GM13976 (cell line): ENCODE results near the gene RORC.
"Not testable (repeated sequence)": the region's sequence is repeated elsewhere in the genome, so short reads cannot be mapped to it uniquely, and the experiment has no call there.

Source experiments
- DNase-seq: peaks from one replicate; pipeline ENCODE4 v3.0.0; 2012; ENCODE audit warnings: low spot score
- in situ Hi-C: fragments of 300-500 bp; cut with MboI; formaldehyde crosslinking; loops from one replicate; pipeline ENCODE4 v1.12.0; 2022; ENCODE audit warnings: low sequenced_read_pairs, mixed read lengths, inconsistent platforms; ENCODE audit not compliant: unreplicated experiment
- TF ChIP-seq, protein P1 (sequence below): IDR thresholded peaks from 2 replicates; pipeline ENCODE4 v1.5.1; 2012; ENCODE audit warnings: borderline replicate concordance, mild to moderate bottlenecking; ENCODE audit not compliant: insufficient read depth; ENCODE audit errors: extremely low read depth, missing control alignments, control extremely low read depth

RORC gene

DNA sequence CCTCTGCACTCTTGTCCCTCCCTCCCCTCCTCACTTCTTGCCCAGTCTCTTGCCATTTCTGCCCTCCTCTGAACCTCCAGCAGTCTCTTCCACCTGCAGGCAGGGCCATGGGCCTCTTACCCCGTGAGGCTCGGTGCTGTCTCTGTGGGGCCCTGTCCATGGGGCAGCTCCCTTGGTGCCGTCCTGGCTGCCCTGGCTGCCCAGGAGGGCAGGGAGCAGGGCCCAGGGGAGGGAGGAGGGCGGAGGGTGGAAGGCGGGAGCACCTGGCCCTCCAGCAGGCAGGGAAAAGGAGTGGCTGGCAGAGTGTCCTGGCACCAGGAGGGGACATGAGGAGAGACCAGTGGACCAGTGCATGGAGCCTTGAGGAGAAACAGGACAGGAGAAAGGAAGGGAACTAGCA, at the start of gene RORC:
RORC (minus strand) TSS at position 198 of the 400 bp plus-strand sequence; CDS start at position 160, 38 bp downstream.
- DNase-seq = no peak
- in situ Hi-C loops = no loop called here
- TF ChIP-seq, protein P1, sequence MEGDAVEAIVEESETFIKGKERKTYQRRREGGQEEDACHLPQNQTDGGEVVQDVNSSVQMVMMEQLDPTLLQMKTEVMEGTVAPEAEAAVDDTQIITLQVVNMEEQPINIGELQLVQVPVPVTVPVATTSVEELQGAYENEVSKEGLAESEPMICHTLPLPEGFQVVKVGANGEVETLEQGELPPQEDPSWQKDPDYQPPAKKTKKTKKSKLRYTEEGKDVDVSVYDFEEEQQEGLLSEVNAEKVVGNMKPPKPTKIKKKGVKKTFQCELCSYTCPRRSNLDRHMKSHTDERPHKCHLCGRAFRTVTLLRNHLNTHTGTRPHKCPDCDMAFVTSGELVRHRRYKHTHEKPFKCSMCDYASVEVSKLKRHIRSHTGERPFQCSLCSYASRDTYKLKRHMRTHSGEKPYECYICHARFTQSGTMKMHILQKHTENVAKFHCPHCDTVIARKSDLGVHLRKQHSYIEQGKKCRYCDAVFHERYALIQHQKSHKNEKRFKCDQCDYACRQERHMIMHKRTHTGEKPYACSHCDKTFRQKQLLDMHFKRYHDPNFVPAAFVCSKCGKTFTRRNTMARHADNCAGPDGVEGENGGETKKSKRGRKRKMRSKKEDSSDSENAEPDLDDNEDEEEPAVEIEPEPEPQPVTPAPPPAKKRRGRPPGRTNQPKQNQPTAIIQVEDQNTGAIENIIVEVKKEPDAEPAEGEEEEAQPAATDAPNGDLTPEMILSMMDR = no peak

GRCh38 chr1:151875419-151876097, 44.0 kb upstream of the RORC start:
- in situ Hi-C loops = no loop called here
- no peak for DNase-seq
- TF ChIP-seq, protein P1 = no peak

DNA sequence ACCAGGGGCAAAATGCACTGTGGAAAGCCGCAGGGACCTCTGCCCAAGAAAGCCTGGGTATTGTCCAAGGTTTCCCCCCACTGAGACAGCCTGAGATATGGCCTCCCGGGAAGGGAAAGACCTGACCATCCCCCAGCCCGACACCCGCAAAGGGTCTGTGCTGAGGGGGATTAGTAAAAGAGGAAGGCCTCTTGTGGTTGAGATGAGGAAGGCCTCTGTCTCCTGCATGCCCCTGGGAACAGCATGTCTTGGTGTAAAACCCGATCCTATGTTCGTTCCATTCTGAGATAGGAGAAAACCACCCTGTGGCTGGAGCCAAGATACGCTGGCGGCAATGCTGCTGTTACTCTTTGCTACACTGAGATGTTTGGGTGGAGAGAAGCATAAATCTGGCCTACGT, 41.2 kb upstream of the RORC start:
- in situ Hi-C loops, DNase-seq: not testable (repeated sequence)

DNA sequence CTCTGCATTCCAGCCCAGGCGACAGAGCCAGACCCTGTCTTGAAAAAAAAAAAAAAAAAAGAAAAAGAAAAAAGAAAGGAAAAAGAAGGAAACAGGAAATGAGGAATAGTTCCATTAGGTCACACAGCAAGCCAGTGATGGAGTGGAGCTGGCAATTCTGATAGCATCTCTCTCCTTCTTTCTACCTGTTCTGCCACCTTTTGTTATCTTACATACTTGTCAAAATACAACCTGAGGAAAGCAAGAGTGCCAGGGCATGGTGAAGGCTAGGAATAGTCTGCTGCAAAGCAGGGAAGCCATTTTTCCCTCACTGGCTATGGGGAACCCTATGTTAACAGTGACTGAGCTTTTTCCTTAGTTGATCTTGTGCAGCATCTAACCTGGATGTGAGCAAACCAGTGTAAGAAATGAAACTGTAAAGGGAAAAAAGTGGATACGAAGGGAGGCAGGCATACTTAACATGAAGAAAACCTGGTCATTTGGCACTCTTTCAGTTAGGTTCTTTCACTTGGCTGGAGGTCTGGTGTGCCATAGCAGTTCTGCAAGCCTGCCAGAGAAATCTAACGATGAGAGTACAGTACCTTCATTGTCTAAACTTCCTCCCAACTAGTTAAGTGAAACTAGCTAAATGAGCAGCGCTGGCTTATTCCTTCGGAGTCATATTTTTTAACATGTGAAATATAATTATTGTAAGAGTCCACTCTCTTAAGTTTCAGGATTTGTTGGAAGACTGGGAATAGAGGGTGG, 39.9 kb upstream of the RORC start:
- in situ Hi-C loops = no loop called here
- TF ChIP-seq, protein P1 = no peak
- no peak for DNase-seq

GRCh38 chr1:151868486-151868885, 36.9 kb upstream of the RORC start:
- TF ChIP-seq, protein P1 = no peak
- in situ Hi-C loops = no loop called here

GRCh38 chr1:151867765-151868411, 36.3 kb upstream of the RORC start:
- TF ChIP-seq, protein P1 = no peak
- in situ Hi-C loops = no loop called here
- DNase-seq = no peak

More at GRCh38 chr1:151868486-151868885, 36.9 kb upstream of the RORC start:
- no peak for DNase-seq

GRCh38 chr1:151867321-151867720, 35.7 kb upstream of the RORC start:
- TF ChIP-seq, protein P1 = no peak
- in situ Hi-C loops = no loop called here
- DNase-seq = no peak
